ENCODE data around the gene UBR4. TPM values are rescaled to one million over a fixed set of nuclear protein-coding genes. Genes with fewer than 3 reads are reported as not detected.
"Not testable (repeated sequence)": the region's sequence is repeated elsewhere in the genome, so short reads cannot be mapped to it uniquely, and the experiment has no call there.

The UBR4 gene
- total RNA-seq, result 134 and 149 TPM in 2 replicates

DNA sequence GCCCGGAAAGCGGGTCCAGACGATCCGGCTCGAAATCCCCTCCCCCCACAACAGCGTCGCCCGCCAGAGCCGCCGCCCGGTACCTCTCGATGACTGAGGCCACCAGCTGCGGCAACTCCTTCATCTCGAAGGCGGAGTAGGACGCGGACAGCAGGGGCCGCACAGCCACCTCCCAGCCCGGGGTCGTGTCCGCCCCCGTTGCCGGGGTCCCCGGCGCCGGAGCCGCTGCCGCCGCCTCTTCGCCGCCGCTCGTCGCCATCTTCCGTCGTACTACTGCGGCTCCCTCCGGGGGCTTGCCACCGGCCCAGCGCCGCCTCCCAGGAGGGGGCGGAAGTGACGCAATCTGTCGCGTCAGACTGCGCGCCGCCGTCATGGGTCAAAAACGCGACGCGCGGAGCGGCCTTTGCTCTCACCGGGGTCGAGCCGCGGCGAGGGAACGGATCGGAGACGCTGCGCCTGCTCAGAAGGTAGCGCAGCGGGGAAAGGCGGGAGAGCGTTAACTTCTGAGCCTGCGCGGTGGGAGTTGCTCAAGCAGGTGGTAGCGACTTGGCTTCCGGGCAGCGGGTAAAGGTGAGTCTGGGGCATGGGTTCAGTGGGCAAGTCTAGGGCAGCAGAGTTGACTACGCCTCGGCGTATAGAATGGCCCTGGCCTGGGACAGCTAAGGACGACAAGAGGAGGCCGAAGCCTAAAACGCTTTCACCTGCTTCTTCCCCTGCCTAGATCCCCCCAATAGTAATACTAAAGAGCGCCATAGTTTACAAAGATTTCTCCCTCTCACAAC, at the start of gene UBR4:
Gene UBR4, minus strand, starts transcription at position 277 of the 782 bp plus-strand sequence. Its CDS starts 18 bp downstream, at position 259.
- H3K4me2 ChIP-seq (ENCODE audit: insufficient read depth, low read length), result peak within 1 kb of the TSS; percentile 99
- H3K9me3 ChIP-seq (ENCODE audit: low read depth, low read length), result no peaks in the 10 kb centered on the region
- H3K36me3 ChIP-seq (ENCODE audit: insufficient read depth, low read length), result peaks cover 6% of the 10 kb centered on the region
- peaks cover 26% of the 10 kb centered on the region for H3K4me1 ChIP-seq (ENCODE audit: insufficient read depth, low read length)
- peaks cover 96% of the 10 kb centered on the region for H3K79me2 ChIP-seq (ENCODE audit: insufficient read depth, low read length)
- H3K4me3 ChIP-seq (ENCODE audit: insufficient read depth, low read length), result peak within 1 kb of the TSS; percentile 89
- H2AFZ ChIP-seq (ENCODE audit: low read length), result peak within 1 kb of the TSS; percentile 78
- H3K27ac ChIP-seq (ENCODE audit: low read depth, low read length), result peak within 1 kb of the TSS; percentile 99
- TF ChIP-seq, protein P1, sequence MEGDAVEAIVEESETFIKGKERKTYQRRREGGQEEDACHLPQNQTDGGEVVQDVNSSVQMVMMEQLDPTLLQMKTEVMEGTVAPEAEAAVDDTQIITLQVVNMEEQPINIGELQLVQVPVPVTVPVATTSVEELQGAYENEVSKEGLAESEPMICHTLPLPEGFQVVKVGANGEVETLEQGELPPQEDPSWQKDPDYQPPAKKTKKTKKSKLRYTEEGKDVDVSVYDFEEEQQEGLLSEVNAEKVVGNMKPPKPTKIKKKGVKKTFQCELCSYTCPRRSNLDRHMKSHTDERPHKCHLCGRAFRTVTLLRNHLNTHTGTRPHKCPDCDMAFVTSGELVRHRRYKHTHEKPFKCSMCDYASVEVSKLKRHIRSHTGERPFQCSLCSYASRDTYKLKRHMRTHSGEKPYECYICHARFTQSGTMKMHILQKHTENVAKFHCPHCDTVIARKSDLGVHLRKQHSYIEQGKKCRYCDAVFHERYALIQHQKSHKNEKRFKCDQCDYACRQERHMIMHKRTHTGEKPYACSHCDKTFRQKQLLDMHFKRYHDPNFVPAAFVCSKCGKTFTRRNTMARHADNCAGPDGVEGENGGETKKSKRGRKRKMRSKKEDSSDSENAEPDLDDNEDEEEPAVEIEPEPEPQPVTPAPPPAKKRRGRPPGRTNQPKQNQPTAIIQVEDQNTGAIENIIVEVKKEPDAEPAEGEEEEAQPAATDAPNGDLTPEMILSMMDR (IDR thresholded peaks at IDR 0.05; ENCODE audit: extremely low read depth, low read depth, low read length), result no peak
- DNase-seq (ENCODE audit: insufficient read length, low spot score, missing footprints), result peak; percentile 95
- H4K20me1 ChIP-seq (ENCODE audit: insufficient read depth, low read length), result peaks cover 34% of the 10 kb centered on the region
- H3K27me3 ChIP-seq (ENCODE audit: insufficient read depth, low read length), result no peaks in the 10 kb centered on the region

DNA sequence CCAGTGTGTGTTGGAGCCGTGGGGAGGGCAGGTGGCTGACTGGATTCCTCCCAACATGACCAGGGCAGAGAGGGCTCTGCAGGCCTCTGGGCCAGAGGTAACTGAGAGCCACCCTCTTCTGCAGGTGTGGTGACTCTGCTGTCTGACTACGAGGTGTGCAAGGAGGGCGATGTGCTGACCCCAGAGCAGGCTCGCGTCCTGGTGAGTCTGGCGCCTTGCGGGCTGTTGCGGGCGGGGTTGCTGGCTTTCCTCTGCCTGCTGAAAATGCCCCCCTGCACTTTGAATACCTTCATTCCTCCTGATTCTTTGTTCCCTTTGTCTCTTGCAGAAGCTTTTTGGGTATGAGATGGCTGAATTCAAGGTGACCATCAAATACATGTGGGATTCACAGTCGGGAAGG, 48.3 kb upstream of the UBR4 start:
- Histone ChIP-seq H3K27me3 (ENCODE audit: insufficient read depth, low read length) (no peaks in the 10 kb centered on the region), H4K20me1 (ENCODE audit: insufficient read depth, low read length) (peaks cover 10% of the 10 kb centered on the region), H2AFZ (ENCODE audit: low read length) (no peak overlapping the region), H3K79me2 (ENCODE audit: insufficient read depth, low read length) (peaks cover 34% of the 10 kb centered on the region), H3K4me1 (ENCODE audit: insufficient read depth, low read length) (peaks cover 29% of the 10 kb centered on the region), H3K4me2 (ENCODE audit: insufficient read depth, low read length) (no peak overlapping the region), H3K4me3 (ENCODE audit: insufficient read depth, low read length) (no peak overlapping the region), H3K9me3 (ENCODE audit: low read depth, low read length) (no peaks in the 10 kb centered on the region), H3K36me3 (ENCODE audit: insufficient read depth, low read length) (peaks cover 51% of the 10 kb centered on the region), H3K27ac (ENCODE audit: low read depth, low read length) (peak overlapping the region; percentile 65)
- DNase-seq (ENCODE audit: insufficient read length, low spot score, missing footprints), result no peak
- TF ChIP-seq, protein P1 (IDR thresholded peaks at IDR 0.05; ENCODE audit: extremely low read depth, low read depth, low read length), result no peak

DNA sequence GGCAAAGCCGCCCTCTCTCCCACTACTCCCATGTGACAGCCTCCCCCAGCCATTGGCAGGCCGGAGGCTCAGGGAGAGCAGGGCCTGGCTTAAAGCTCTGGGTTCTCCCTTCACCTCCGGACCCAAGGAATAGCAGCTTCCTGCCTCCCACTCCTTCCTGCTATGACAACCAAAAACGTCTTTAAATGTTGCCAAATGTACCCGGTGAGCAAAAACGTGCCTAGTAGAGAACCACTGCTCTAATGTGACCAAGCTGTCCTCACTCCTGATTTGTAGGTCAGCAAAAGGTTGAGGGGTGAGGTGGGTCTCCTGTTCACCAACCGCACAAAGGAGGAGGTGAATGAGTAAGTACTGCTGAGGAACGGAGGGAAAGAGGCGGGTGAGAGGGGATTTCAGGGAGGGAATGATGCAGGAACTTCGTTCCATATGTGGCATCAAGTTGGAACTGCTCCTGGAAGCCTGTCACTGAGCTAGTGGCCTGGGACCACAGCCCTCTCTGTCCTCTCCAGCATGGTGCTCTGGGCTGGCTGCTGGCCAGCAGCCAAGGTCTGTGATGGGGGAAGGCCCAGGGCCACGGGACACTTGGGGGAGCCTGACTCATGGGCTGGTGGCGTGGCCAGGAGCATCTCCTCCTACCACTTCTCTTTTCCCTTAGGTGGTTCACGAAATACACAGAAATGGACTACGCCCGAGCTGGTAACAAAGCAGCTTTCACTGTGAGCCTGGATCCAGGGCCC, 47.3 kb upstream of the UBR4 start:
- Histone ChIP-seq H3K27ac (ENCODE audit: low read depth, low read length) (peak overlapping the region; percentile 65), H3K9me3 (ENCODE audit: low read depth, low read length) (no peaks in the 10 kb centered on the region), H3K4me2 (ENCODE audit: insufficient read depth, low read length) (peak overlapping the region; percentile 7), H3K79me2 (ENCODE audit: insufficient read depth, low read length) (peaks cover 44% of the 10 kb centered on the region), H2AFZ (ENCODE audit: low read length) (no peak overlapping the region), H3K36me3 (ENCODE audit: insufficient read depth, low read length) (peaks cover 51% of the 10 kb centered on the region), H3K27me3 (ENCODE audit: insufficient read depth, low read length) (no peaks in the 10 kb centered on the region), H3K4me1 (ENCODE audit: insufficient read depth, low read length) (peaks cover 37% of the 10 kb centered on the region), H3K4me3 (ENCODE audit: insufficient read depth, low read length) (no peak overlapping the region), H4K20me1 (ENCODE audit: insufficient read depth, low read length) (peaks cover 15% of the 10 kb centered on the region)
- DNase-seq (ENCODE audit: insufficient read length, low spot score, missing footprints), result peak; percentile 71
- TF ChIP-seq, protein P1 (IDR thresholded peaks at IDR 0.05; ENCODE audit: extremely low read depth, low read depth, low read length), result no peak

DNA sequence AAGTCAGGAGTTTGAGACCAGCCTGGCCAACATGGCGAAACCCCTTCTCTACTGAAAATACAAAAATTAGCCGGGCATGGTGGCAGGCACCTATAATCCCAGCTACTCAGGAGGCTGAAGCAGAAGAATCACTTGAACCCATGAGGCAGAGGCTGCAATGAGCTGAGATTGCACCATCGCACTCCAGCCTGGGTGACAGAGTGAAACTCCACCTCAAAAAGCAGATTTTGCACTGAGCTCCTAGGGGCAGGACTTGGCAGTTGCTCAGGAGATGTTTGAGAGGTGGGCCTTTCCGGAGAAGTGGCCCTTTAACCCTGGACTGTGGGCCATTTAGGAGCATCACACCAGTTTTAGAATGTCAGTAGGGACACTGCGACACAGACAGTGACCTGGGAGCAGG, 46.2 kb upstream of the UBR4 start:
- peaks cover 54% of the 10 kb centered on the region for H3K79me2 ChIP-seq (ENCODE audit: insufficient read depth, low read length)
- peaks cover 51% of the 10 kb centered on the region for H3K36me3 ChIP-seq (ENCODE audit: insufficient read depth, low read length)
- H3K4me1 ChIP-seq (ENCODE audit: insufficient read depth, low read length), result peaks cover 38% of the 10 kb centered on the region
- not testable (repeated sequence) for H3K4me2 ChIP-seq (ENCODE audit: insufficient read depth, low read length); H3K9me3 ChIP-seq (ENCODE audit: low read depth, low read length); H3K27me3 ChIP-seq (ENCODE audit: insufficient read depth, low read length); H2AFZ ChIP-seq (ENCODE audit: low read length); H3K4me3 ChIP-seq (ENCODE audit: insufficient read depth, low read length); DNase-seq (ENCODE audit: insufficient read length, low spot score, missing footprints)
- peak overlapping the region; percentile 65 for H3K27ac ChIP-seq (ENCODE audit: low read depth, low read length)
- peaks cover 15% of the 10 kb centered on the region for H4K20me1 ChIP-seq (ENCODE audit: insufficient read depth, low read length)

All from osteoblast (primary cell).